ENCODE measurements around the gene FIGNL2.
A peak's percentile ranks its signal among the peaks of the same experiment; 100 is the strongest.

DNA sequence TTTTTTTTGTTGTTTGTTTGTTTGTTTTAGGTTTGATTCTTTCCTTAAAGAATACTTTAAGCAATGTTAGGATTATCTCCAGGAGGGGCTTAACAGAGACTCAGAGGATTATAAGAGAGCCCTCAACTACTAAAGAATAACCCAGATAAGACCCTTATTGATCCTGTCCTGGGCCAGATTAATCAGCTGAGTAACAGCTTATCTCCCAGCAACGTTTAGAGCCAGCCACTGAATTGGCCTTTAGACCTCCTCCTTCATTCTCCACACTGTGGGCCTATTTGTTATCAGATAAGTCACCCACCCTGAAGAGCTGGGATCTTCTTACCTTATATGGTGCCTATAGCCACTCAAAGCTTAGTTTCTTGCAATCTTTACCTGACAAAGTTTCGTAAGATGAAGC, 71.1 kb downstream of the FIGNL2 start:
- TF ChIP-seq, protein P1, sequence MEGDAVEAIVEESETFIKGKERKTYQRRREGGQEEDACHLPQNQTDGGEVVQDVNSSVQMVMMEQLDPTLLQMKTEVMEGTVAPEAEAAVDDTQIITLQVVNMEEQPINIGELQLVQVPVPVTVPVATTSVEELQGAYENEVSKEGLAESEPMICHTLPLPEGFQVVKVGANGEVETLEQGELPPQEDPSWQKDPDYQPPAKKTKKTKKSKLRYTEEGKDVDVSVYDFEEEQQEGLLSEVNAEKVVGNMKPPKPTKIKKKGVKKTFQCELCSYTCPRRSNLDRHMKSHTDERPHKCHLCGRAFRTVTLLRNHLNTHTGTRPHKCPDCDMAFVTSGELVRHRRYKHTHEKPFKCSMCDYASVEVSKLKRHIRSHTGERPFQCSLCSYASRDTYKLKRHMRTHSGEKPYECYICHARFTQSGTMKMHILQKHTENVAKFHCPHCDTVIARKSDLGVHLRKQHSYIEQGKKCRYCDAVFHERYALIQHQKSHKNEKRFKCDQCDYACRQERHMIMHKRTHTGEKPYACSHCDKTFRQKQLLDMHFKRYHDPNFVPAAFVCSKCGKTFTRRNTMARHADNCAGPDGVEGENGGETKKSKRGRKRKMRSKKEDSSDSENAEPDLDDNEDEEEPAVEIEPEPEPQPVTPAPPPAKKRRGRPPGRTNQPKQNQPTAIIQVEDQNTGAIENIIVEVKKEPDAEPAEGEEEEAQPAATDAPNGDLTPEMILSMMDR (IDR thresholded peaks at IDR 0.05), result no peak
- TF ChIP-seq EZH2 (IDR thresholded peaks at IDR 0.05) (no peak), EZH2phosphoT487 (IDR thresholded peaks at IDR 0.05) (peak; percentile 68)
